ENCODE results near the gene LCLAT1.
"Not testable (repeated sequence)": the region's sequence is repeated elsewhere in the genome, so short reads cannot be mapped to it uniquely, and the experiment has no call there.

LCLAT1 gene

DNA sequence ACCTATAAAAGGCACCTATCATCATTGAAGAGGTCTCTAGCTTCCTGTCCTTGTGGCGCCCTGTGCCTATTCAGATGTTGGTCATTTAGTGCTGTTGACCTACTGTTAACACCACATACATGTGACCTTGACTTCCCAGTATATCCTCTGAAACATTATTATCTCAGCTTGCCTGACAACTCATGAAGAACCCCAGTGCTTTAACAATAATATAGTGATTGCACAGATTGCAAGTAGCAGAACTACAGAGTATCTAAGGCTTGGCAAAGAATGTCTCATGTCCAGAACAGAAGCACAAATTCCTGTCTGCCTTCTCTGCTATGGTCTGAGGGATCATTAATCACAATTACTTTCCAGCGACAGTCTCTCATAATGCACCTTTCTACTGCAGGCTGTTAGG is 165.3 kb downstream of the LCLAT1 start:
- no peak for DNase-seq

- DNase-seq: no peak
Measured at GRCh38 chr2:30613001-30613400, 166.0 kb downstream of the LCLAT1 start.

GRCh38 chr2:30614227-30614626 is 167.2 kb downstream of the LCLAT1 start:
- DNase-seq: not testable (repeated sequence)

- no peak for DNase-seq
Measured at GRCh38 chr2:30615926-30616325, 168.9 kb downstream of the LCLAT1 start.

- no peak for DNase-seq
Measured at GRCh38 chr2:30620102-30620501, 173.1 kb downstream of the LCLAT1 start.

DNA sequence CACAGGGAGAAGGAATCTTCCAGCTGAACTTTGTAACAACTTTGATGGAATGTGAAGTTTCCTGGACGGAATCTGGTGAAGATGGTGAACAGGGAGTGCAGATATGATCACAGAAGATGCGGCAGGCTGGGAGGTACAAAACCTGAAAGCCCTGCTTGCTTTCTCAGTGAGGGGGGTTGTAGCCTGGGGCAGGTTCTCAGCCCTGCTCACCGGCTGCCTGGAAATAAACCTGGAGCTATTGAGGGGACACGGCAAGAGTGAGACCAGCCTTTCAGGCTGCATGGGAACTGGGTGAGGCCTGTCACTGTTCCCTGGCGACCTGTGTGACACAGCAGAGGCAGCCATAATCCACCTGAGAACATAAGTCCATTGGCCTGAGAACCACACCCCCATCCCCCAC is 174.8 kb downstream of the LCLAT1 start:
- DNase-seq: no peak

- DNase-seq: no peak
Measured at GRCh38 chr2:30622452-30622851, 175.4 kb downstream of the LCLAT1 start.

DNA sequence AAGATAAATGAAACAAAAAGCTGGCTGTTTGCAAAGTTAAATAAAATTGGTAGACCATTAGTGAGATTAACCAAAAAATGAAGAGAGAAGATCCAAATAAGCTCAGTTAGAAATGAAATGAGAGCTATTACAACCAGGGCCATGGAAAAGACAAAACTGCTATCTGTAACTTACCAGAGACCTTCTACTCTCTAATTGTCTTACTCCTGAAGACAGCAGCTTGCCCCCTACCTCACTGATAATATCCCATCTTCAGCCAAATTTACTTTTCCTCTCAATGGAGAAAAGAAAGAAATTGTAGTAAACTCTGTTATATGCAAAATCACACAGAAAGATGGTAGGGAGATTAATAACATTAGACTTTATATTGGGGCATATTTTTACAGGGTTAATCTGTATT is 178.2 kb downstream of the LCLAT1 start:
- DNase-seq: no peak

GRCh38 chr2:30625701-30626100 is 178.7 kb downstream of the LCLAT1 start:
- DNase-seq: no peak

- DNase-seq: no peak
Measured at GRCh38 chr2:30626397-30626796, 179.4 kb downstream of the LCLAT1 start.

DNA sequence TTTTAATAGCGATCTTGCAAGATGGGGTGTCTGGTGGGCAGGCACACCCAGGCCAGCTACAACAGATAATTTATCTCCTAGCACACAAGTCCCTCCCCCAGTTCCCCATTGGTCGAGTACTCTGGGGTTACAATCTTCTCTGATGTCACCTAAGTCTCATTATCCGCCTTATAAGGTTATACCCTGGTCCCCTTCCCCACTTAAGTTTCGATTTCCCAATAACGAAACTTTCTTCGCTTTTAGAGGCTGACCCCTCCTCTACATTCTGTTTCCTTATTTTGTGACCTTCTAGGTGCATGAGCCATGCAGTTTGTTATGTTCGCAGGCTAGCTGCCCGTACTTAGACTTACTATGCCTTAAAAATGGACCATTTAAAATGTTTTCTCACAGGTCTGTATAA is 180.1 kb downstream of the LCLAT1 start:
- DNase-seq: no peak

GRCh38 chr2:30628341-30628740 is 181.3 kb downstream of the LCLAT1 start:
- DNase-seq: no peak

GRCh38 chr2:30629866-30630265 is 182.8 kb downstream of the LCLAT1 start:
- no peak for DNase-seq

- no peak for DNase-seq
Measured at GRCh38 chr2:30631051-30631671, 184.1 kb downstream of the LCLAT1 start.

DNA sequence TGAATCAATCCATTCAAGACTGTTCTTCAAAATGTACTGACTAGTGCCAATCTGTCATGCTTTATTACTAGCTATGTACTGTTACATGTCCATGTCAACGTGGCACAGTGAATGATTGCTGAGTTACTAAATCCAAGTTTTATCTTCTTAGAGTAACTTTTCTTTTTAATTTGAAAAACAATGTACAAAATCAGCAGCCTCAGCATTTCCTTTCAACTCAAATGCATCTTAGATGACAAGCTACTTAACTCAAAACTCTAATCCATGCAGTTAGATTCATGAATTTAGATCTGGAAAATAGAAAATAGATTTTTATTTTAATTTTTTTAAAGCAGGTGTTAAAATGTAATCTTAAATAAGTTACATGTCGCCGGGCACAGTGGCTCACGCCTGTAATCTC is 186.0 kb downstream of the LCLAT1 start:
- DNase-seq: no peak

GRCh38 chr2:30636311-30636710 is 189.3 kb downstream of the LCLAT1 start:
- DNase-seq: no peak

- DNase-seq: no peak
Measured at GRCh38 chr2:30639836-30640235, 192.8 kb downstream of the LCLAT1 start.

GRCh38 chr2:30641765-30642345 is 194.8 kb downstream of the LCLAT1 start:
- DNase-seq: no peak

GRCh38 chr2:30643013-30643412 is 196.0 kb downstream of the LCLAT1 start:
- not testable (repeated sequence) for DNase-seq

DNA sequence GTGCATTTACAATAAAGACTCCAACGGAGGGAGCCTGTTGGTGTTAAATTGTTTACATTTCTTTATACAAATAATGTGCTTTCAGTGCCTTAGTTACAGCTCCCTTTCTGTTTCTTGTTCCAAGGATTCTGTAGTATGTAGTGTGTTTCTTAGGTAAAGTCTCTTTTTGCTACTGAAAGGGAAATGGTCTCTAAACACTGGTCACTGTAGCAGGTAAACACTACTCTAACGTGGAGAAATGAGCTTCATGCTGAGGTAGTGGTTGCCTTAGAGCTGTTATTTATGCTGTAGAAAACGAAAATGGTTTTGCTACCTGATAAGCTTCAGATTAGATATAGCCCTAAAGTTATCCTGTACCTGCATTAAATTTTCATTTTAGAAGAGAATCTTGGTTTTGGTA is 196.6 kb downstream of the LCLAT1 start:
- no peak for DNase-seq

DNA sequence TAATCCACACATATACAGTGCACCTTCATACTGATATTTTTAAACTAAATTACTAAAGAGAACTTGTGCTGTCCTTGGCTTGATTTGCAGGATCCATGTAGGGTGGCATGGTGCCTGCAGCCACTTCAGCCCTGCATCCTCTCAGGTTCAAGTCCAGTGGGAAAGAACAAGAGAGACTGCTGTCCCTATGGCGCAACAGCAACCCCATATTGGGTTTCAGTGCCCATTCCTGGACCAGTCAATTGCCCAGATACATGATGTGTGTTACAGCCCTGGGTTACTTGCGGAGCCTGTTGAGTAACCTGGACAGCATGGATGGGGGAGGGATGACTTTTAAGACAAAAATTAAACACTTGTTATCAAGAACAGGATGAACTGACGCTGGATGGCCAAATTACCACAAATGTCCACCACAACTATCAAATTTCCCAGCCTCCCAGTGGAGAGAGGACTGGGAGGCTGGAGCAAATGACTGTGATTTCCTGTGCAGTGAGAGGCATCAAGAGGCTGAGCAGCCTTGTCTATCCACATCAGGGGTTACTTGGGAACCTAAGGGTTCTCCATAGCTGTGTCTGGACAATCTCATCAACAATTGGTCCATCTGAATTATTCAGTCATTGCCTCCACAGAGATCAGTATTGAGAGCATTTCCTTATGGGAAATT is 198.2 kb downstream of the LCLAT1 start:
- no peak for DNase-seq

DNA sequence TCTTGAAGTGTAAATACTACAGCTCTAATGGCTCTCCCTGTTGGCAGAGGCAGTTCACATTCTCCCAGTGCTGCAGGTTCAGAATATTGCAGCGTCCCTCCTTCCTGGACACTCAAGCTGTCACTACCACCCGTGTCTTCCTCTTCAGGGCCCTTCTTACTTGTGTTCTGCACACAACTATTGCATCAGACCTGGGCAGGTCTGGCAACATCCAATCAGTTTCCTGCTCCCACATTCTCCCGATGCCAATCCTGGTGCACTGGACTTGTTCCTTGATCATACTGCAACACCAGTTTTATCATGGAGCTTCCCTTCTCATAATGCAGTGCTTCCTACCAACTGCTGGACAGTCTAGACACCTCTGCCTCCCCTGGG is 198.7 kb downstream of the LCLAT1 start:
- no peak for DNase-seq

DNA sequence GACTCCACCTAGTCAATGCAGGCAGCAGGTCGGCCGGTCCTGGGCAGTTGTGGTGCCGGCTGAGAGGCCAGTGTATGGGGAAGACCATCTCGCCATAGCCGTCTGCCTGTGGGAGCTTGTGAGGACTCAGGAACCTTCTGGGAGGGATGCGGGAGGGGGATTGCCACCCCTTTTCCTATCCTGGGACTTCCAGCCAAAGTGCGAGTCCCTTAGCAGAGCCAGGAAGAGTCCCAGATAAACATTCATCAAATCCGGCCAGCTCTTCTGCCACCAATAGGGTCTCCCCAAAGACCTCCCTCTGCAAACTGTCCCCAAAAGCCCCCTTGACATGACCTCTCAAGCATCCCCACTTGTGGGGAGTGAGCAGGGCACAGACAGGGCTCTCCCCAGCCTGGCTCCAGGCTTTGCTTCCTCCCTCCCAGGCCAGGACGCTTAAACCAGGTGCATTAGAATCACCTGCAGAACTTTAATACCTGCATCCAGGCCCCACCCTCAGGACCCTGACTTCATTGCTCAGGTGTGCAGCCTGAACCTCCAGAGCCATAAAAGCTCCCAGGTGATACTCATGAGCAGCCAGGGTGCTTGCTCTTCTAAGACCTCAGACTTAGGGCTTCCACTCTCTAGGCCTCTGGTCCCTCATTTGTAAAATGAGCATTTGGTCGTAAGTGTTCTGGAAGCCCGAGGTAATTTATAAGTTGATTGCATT is 200.9 kb downstream of the LCLAT1 start:
- DNase-seq: no peak

DNA sequence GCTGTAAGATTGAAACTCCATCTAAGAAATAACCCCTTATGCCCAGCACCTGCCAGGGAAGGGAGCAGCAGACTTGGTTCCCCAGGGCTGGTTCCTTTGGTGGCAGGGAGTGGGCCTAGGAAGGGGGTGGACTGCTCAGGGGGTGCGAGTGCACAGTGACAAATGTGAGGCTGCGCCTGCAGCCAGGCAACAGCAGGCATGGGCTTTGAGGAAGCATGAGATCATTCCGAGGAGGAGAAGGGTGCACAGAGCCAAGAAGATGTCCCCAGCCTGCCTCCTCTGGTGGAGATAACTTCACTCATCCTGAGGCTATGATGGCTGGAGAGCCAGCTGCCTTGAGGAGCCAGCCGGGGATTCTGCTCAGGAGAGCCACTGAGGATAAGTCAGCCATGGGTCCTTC is 202.2 kb downstream of the LCLAT1 start:
- no peak for DNase-seq

All from effector CD8-positive, alpha-beta T cell (primary cell).